Activated CD4-positive, alpha-beta T cell treated with anti-CD3 and anti-CD28 coated beads, Interleukin-2, Interleukin-6, amounts not matched to agents 100 ng/mL and 50 ng/mL, durations not matched to agents 16 hours and 8 hours (primary cell): ENCODE results near the gene RHBDF2.

Experiments
- DNase-seq: peaks from one replicate; pipeline ENCODE4 v3.0.0-alpha.2; 2020

RHBDF2 gene

DNA sequence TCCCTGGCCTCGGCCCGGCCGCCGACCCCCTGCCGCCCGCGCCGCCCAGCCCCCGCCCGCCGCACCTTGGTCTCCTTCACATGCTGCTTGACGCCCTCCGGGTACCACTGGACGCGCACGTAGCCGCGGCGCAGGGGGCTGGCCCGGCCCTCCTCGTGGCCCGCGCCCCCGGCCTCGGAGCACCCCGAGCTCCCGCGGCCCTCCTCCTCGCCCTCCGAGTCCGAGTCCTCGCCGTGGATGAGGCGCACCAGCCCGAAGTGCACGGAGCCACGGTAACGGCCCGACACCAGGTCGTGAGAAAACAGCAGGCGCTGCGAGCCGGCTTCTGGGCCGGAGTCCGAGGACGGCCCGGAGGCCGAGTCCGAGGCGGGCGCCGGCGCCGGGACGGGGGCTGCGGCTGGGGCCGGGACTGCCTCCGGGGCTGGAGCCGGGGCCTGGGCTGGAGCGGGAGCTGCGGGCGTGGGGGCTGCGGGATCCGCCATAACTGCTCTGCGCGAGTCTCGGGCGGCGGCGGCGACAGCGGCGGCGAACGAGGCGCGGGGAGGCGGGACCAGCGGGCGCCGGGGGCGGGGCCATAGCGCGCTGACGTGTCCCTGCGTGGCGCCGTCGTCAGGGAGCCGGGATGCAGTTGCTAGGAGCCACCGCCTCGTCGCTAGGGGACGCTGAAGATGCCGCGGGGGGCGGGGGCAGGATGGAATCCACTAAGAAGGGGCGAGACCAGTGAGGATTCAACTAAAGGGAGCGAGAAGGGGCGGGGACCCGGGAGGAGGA, 48.4 kb downstream of the RHBDF2 start, which contains the start of gene UBE2O:
Gene UBE2O, minus strand, starts transcription at position 493 of the 771 bp plus-strand sequence. Its CDS starts 11 bp downstream, at position 482.
- peak; percentile 94 for DNase-seq

- peak; percentile 39 for DNase-seq
Observed at GRCh38 chr17:76452127-76452659, 49.0 kb downstream of the RHBDF2 start.

DNA sequence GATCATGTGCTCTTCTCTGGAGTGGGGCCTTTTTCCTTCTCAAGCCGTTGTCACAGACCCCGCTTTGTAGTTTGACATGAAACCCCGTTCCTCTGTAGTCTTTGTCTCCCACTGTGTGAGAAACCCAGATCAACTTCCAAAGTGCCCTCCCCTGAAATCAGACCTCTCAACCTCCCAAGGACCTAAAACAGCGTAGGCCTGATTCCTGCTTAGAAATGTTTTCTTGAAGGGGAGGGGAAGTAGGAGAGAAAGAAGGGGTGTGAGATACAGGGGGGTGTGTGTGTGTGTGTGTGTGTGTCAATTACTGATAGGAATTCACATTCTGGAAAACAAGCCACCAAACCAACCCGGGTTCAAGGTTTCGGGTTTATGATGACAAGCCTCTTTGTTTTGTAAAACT, 49.7 kb downstream of the RHBDF2 start:
- DNase-seq, result no peak

DNA sequence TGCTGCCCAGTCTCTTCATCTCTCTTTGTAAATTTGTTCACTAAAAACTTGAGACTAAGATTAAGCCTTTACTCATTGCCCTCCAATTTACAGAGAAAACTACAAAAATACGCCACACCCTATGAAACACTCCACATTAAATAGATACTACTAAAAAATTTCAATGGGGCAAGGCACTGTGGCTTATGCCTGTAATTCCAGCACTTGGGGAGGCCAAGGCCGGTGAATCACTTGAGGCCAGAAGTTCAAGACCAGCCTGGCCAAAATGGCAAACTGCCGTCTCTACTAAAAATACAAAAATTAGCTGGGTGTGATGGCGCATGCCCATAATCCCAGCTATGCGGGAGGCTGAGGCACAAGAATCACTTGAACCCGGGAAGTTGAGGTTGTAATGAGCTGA, 52.1 kb downstream of the RHBDF2 start:
- no peak for DNase-seq

GRCh38 chr17:76447931-76448652, 53.1 kb downstream of the RHBDF2 start:
- peak; percentile 52 for DNase-seq

DNA sequence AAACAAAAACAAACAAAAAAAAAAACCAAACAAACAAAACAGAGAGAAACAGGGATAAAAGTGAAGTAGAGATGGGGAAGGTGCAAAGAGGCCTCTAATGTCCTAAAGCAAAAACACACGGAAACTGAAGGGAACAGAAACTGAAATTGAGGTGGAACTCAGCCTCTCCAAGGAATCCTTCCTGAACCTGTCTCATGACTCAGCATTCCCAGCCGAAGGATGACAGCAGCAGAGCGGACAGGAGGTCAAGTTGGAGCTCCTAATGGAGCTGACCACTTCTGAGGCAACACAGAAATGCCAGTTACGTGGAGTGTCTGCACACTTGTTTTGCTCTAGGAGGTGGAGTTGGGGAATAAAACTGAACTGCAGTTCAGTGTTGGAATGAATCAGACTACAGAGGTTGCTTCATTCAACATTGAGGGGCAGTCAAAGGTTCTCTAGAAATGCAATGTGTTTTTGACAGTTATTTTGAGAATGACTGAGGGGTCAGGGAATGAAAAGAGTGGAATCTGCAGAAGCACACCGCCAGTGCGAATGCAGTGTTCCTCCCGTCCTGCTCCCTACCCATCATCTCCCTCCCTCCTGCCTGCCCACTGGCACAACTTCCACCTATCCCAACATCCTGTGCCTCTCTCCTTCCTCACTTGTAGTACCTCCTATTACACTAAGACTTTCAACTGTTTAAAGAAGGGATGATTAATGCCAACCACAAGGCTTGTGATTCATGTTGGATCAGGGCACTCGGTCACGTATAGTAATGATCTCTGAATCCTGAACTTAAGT, 54.6 kb downstream of the RHBDF2 start:
- DNase-seq, result peak; percentile 27

DNA sequence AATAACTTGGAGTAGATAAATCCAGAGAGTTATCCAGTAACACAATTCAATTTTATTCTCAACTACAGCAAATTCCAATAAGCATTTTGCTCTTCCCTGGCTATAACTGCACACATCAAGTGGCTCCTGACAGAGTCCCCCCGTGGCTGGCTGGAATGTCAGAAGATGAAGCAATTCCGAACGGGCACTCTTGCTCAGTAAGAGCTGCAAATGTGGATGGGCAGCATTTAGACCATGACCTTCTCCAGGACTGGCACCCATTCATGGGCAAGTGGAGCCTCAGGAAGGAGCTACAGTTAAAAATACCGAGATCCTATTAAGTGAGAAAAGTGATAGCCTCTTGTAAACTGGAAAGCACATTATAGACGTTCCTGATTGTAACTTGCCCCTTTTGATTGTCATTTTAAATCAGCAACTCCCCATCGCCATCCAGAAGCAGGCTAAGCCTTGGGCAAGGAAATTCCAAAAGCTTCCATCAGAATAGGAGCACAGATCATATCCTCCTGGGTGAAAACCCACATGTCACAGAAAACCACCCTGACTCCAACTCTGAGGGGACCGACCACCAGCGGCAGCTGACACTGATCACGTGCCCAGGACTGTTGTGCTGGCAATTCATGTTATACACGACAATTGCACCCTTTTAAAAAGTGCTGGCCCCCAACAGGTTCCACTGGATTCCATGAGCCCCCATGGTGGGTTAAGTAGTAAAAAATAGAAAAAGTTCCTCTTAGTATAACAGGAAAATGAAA, 55.4 kb downstream of the RHBDF2 start:
- DNase-seq, result no peak

GRCh38 chr17:76444518-76445311, 56.5 kb downstream of the RHBDF2 start:
- peak; percentile 56 for DNase-seq

DNA sequence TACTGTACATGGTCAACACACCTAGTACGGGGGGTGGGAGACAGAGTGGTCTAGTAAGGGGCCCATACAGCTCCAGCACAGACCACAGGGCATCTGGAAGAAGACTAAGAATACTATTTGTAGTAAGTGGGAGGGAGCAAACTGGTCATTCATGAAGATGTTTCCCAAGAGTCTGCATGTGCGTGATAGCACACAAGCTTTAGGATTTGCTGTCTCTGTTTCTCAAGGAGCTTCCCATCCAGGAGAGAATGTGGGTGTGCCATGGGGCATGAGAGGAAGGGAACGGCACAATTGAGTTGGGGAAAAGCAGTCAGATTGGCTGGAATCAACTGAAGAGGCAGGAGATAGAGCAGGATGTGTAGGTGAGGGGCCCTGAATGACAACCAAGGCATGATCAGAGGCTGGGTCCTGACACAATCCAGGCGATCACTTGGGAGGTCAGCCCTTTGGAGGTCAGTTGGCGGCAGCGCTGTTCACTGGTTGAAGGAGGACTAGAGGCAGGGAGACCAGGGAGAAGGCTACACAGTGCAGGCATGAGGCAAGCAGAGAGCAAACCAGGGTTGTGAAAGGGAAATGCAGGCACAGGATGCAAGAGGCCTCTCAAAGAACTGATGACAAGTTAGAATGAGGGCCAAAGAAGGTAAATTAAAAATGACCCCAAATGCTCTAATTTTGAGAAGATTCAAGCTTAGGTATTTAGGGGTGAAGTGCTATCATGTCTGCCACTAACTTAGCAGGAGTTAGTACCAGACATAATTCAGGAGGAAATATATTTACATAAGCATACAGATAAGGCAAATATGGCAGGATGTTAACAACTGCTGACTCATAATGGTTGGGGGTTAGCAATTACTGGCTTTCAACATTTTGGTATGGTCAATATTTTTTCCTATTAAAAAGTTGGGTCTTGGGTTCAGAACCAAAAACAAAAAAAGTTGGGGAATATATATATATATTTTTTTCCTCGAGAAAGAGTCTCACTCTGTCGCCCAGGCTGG, 58.6 kb downstream of the RHBDF2 start:
- DNase-seq, result peak; percentile 48

GRCh38 chr17:76441686-76442340, 59.4 kb downstream of the RHBDF2 start:
- DNase-seq, result no peak

DNA sequence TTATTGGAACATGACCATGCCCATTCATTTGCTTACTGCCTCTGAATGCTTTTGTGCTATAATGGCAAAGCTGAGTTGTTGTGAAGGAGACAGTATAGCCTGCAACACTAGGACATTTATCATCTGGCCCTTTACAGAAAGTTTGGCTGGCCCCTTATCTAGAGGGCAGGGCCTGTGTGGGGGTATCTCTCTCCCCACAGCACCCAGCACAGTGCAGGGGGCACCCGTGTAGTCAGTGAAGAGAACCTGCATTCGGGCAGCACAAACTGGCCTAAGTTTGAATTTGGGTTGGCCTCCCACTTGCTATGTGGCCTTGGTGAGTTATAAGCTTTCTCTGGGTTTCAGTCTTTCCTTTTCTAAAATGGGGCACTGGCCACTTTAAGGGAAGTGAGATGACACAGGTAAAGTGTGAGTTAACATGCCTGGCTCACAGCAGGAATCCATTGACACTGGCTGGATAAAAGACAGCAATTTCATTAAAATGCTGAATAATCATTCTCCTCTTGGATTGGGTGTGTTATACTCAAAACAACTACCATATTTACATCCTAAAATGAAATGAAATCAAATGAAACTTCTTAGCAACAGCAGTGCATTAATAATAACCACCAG, 60.4 kb downstream of the RHBDF2 start:
- DNase-seq, result no peak

DNA sequence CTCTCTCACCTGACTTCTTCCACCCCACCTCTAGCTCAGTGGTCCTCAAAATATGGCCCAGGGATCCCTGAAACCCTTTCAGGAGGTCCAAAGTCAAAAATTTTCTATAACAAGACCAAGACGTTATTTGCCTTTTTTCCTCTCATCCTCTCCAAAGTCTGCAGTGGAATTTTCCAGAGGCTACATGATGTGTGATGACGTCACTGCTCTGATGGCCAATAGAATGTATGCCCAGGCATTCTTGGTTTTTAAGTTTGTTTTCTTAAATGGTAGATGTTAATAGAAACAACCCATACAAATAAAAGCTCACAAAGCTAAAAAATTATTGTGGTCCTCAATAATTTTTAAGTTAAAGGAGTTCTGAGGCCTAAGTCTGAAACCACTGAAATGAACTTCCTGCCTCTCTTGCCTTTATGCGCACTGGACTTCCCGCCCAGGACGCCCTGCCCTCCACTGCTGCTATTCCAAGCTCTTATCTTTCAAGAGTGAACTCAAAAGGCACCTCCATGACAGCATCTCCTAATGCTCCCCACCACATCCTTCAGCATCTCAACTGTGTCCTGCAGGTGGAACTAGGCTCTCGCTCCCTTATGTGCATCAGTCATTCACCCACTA, 61.8 kb downstream of the RHBDF2 start:
- no peak for DNase-seq

- no peak for DNase-seq
Observed at GRCh38 chr17:76438906-76439305, 62.3 kb downstream of the RHBDF2 start.

DNA sequence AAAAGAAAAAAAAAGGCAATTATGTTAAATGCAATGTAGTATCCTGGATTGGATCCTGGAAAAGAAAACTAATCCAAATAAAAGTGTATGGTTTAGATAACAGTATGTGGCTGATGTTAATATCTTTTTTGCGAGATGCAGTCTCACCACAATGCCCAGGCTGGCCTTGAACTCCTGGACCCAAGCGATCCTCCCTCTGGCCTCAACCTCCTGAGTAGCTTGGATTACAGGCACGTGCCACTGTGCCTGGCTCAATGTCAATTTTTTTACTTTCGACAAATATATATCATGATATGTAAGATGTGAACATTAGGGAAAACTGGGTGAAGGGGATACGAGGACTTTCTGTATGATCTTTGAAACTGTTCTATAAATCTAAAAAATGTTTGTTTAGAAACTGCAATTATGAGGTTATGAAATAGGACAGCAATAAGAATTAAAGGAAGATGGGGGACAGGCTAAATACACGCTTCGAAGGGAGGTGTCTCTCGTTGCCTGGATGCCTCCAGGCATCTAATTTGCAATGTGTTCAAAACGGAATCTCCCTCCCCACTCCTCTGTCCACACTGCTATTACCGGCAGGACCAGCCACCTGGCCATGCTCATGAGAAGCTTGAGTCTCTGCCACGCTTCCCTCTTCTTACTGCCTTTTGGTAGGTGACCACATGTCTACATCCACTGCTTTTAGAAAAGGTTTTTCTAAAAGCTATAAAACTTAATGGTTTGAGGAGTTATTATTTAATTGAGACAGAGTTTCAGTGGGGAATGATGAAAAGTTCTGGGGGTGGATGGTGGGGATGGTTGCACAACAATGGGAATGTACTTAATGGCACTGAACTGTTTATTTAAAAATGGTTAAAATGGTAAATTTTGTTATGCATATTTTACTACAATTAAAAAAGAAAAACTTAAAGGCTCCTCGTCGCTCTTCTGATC, 63.5 kb downstream of the RHBDF2 start:
- DNase-seq, result no peak

DNA sequence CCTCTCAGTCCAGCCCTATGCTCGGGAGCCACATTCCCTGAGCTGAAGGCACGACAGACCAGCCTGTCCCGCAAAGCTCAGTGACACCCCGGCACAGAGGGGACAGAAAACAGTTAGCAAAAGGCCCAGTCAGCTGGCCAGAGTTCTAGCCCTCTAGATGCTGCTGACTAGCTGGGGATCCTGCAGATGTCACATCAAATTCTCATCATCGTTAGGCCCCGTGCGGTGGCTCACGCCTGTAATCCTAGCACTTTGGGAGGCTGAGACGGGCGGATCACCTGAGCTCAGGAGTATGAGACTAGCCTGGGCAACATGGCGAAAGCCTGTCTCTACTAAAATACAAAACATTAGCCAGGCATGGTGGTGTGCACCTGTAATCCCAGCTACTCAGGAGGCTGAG, 65.5 kb downstream of the RHBDF2 start:
- DNase-seq, result no peak

DNA sequence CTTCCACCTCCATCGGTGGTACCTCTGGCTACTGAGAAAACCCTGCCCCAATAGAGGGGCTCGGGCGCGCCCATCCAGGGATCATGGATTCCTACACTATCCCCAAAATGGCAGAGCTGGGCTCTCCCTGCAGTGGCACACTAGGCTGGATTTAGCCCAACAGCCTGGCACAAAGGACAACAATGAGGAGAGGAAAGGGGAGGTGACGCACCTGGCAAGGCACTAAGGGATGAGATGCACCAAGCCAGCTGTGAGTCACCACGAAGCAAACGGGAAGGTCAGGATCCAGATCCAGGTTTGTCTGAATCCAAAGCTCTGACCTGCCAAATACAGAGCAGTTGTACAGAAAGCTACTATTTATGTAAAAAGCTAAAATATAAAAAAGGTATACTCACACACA, 66.4 kb downstream of the RHBDF2 start:
- DNase-seq, result no peak

- DNase-seq, result no peak
Observed at GRCh38 chr17:76433693-76434092, 67.5 kb downstream of the RHBDF2 start.
